Caco-2 (cell line): ENCODE data around the gene GRK5. TPM values are rescaled to one million over a fixed set of nuclear protein-coding genes. Genes with fewer than 3 reads are reported as not detected.

Experiments used
- BruUV-seq: library from RNA; stranded (reverse); fragments of 400-500 nt; replicated peaks from 2 replicates; lab custom pipeline; 2021; lab: Mats Ljungman, UMichigan
- CTCF ChIA-PET: fragments of 300-600 bp; sonication (Branson Sonifier 250); formaldehyde crosslinking; loops from one replicate; lab custom pipeline; 2022; ENCODE audit warnings: antibody characterized with exemption; lab: Charles Lee
- POLR2A ChIA-PET: fragments of 300-600 bp; sonication (Branson Sonifier 250); formaldehyde crosslinking; loops from one replicate; lab custom pipeline; 2022; ENCODE audit warnings: antibody characterized with exemption; lab: Charles Lee
- DNase-seq, 2 experiments: peaks; one replicate each; pipeline versions ENCODE4 v3.0.0 to v3.0.0-alpha.2; 2020 to 2022
- H3K27me3 ChIP-seq: replicated peaks from 2 replicates; pipeline ENCODE4 v1.6.0; 2011; ENCODE audit warnings: low read length; ENCODE audit not compliant: control insufficient read depth, insufficient read depth
- H3K36me3 ChIP-seq: 2 replicates; pipeline ENCODE4 v1.5.1; 2011; ENCODE audit warnings: low read length; ENCODE audit not compliant: control insufficient read depth, insufficient read depth
- H3K4me1 ChIP-seq: fragments of 250-450 bp; sonication (Bioruptor Pico); 2 replicates; pipeline ENCODE4 v1.5.1; 2020; ENCODE audit warnings: mild to moderate bottlenecking
- H3K4me3 ChIP-seq: 2 replicates; pipeline ENCODE4 v1.5.1; 2011; ENCODE audit warnings: low read depth, mild to moderate bottlenecking, control low read depth, low read length
- H3K9me3 ChIP-seq: fragments of 250-450 bp; sonication (Bioruptor Pico); 2 replicates; pipeline ENCODE4 v1.5.1; 2020; ENCODE audit warnings: mild to moderate bottlenecking, moderate library complexity
- H3K27ac Mint-ChIP-seq: one replicate; pipeline ENCODE4 v1.8.0; 2022; ENCODE audit warnings: mixed read lengths; ENCODE audit not compliant: unreplicated experiment
- H3K27me3 Mint-ChIP-seq: one replicate; pipeline ENCODE4 v1.8.0; 2022; ENCODE audit warnings: mixed read lengths; ENCODE audit not compliant: insufficient read depth, unreplicated experiment
- H3K36me3 Mint-ChIP-seq: one replicate; pipeline ENCODE4 v1.8.0; 2022; ENCODE audit warnings: mild to moderate bottlenecking, mixed read lengths; ENCODE audit not compliant: insufficient read depth, unreplicated experiment
- H3K4me1 Mint-ChIP-seq: one replicate; pipeline ENCODE4 v1.8.0; 2022; ENCODE audit warnings: low read depth, mixed read lengths; ENCODE audit not compliant: unreplicated experiment
- H3K4me3 Mint-ChIP-seq: one replicate; pipeline ENCODE4 v1.8.0; 2022; ENCODE audit warnings: mild to moderate bottlenecking, moderate library complexity, mixed read lengths; ENCODE audit not compliant: unreplicated experiment
- H3K9me3 Mint-ChIP-seq: one replicate; pipeline ENCODE4 v1.8.0; 2022; ENCODE audit warnings: mixed read lengths; ENCODE audit not compliant: unreplicated experiment
- intact Hi-C: fragments of 100-400 bp; cut with micrococcal nuclease; formaldehyde crosslinking; loops from one replicate; pipeline ENCODE4 v1.10.0; 2022; ENCODE audit not compliant: unreplicated experiment
- total RNA-seq: library from RNA; stranded (reverse); gene quantifications from 2 replicates; pipeline ENCODE4 v1.2.3, GENCODE V29; 2022
- TF ChIP-seq, protein P1 (sequence below), 2 experiments: fragments of 200-600 bp in 1 of 2; IDR thresholded peaks; 1 replicate in 1 of 2; 2 replicates in 1 of 2; pipeline versions ENCODE4 v1.5.1 to v1.8.0; 2011 to 2022; ENCODE audit warnings: antibody characterized with exemption in 1 of 2, control low read depth in 1 of 2, inconsistent platforms in 1 of 2, low read depth in 1 of 2, low read length in 1 of 2, mild to moderate bottlenecking in 1 of 2, moderate library complexity in 1 of 2; ENCODE audit not compliant: insufficient read depth in 1 of 2, severe bottlenecking in 1 of 2, unreplicated experiment in 1 of 2

GRK5 gene
- total RNA-seq, 1 experiment from 2014 or later, result 7.7 TPM

DNA sequence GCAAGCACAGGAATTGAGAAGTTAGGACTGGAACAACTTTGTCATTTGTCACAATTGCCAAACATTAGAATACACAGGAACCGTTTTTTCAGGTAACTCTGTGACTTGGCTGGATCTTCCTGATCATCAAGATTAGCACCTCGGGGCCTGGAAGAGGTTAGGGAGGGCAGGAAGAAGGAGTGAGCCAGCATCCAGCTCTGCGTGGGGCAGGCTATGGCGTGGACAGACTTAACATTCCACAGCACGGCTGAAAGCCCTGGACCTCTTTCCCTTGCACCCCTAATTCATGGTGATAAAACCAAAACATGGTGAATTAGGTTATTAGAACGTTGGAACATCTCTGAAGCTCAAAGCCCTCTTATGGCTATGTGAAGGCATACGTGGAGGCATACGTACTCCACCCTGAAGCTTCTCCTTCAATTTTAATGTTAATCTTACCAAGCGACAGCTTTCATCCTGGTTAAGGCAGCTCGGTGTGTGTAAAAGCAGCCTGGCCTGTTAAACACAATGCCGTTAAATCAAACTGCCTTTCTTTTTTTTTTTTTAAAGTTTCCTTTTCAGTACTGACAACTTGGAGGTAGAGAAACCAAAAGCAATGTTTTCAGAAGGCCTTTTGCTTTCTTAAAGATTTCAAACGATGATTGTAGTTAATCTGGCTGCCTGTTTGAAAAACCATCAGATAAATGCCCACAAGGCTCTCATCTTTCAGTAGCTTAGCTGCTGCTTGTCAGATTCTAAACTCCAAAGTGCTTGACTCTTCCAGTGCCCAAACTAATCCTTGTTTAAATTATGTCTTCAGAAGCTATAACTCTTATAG is 4.5 kb downstream of the GRK5 start:
- no peak for DNase-seq
- no peaks in the 10 kb centered on the region for H3K27me3 Mint-ChIP-seq
- no peak overlapping the region for H3K27ac Mint-ChIP-seq
- TF ChIP-seq, protein P1, sequence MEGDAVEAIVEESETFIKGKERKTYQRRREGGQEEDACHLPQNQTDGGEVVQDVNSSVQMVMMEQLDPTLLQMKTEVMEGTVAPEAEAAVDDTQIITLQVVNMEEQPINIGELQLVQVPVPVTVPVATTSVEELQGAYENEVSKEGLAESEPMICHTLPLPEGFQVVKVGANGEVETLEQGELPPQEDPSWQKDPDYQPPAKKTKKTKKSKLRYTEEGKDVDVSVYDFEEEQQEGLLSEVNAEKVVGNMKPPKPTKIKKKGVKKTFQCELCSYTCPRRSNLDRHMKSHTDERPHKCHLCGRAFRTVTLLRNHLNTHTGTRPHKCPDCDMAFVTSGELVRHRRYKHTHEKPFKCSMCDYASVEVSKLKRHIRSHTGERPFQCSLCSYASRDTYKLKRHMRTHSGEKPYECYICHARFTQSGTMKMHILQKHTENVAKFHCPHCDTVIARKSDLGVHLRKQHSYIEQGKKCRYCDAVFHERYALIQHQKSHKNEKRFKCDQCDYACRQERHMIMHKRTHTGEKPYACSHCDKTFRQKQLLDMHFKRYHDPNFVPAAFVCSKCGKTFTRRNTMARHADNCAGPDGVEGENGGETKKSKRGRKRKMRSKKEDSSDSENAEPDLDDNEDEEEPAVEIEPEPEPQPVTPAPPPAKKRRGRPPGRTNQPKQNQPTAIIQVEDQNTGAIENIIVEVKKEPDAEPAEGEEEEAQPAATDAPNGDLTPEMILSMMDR (IDR thresholded peaks at IDR 0.05; ENCODE audit: insufficient read depth in 1 of 2, low read depth in 1 of 2, low read length in 1 of 2, severe bottlenecking in 1 of 2, unreplicated experiment in 1 of 2), result no peak
- ChIA-PET POLR2A (interaction anchor here (0.5 kb wide), 1 partner anchor 104 kb away, joined by 3 read pairs; no protein-coding TSS in a partner anchor), CTCF (interaction anchor here (0.9 kb wide), 1 partner anchor 41 kb away, joined by 3 read pairs; no protein-coding TSS in a partner anchor)
- peaks cover 5% of the 10 kb centered on the region for H3K36me3 Mint-ChIP-seq
- Histone ChIP-seq H3K4me1 (peaks cover 22% of the 10 kb centered on the region), H3K4me3 (no peak overlapping the region), H3K36me3 (no peaks in the 10 kb centered on the region), H3K9me3 (no peaks in the 10 kb centered on the region), H3K27me3 (no peaks in the 10 kb centered on the region)
- no peaks in the 10 kb centered on the region for H3K9me3 Mint-ChIP-seq
- H3K4me1 Mint-ChIP-seq, result peaks cover 29% of the 10 kb centered on the region
- no TSS peak for BruUV-seq
- intact Hi-C loops, result no loop called here
- no peak overlapping the region for H3K4me3 Mint-ChIP-seq

DNA sequence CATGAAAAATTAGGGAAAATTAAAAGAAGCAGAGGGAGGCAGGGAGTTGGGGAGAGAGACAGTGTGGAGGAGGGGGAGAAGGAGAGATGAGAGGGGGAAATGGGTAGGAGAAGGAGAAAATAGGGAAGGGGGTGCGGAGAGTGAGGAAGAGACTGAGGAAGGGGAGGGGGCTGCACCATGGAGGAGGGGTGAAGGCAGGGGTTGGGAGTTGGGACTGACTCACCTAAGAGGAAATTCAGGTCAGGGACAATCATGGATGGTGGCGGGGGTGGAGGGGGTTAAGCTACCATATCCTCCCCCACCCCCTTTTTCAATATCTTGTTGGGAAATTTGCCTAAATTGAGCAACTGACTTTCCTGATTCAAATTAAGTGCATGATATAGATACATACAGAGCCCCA is 8.0 kb downstream of the GRK5 start:
- Mint-ChIP-seq H3K27me3 (no peaks in the 10 kb centered on the region), H3K9me3 (no peaks in the 10 kb centered on the region), H3K27ac (peak overlapping the region; percentile 39), H3K4me1 (peaks cover 12% of the 10 kb centered on the region), H3K36me3 (no peaks in the 10 kb centered on the region), H3K4me3 (no peak overlapping the region)
- H3K27me3 ChIP-seq, result no peaks in the 10 kb centered on the region
- POLR2A ChIA-PET, result no interaction called here
- CTCF ChIA-PET, result interaction anchor here (1.4 kb wide), 1 partner anchor 38 kb away, joined by 5 read pairs; no protein-coding TSS in a partner anchor
- H3K4me1 ChIP-seq, result peaks cover 21% of the 10 kb centered on the region
- TF ChIP-seq, protein P1 (IDR thresholded peaks at IDR 0.05; ENCODE audit: insufficient read depth in 1 of 2, low read depth in 1 of 2, low read length in 1 of 2, severe bottlenecking in 1 of 2, unreplicated experiment in 1 of 2), result no peak
- no TSS peak for BruUV-seq
- intact Hi-C loops, result no loop called here
- no peaks in the 10 kb centered on the region for H3K9me3 ChIP-seq
- no peak overlapping the region for H3K4me3 ChIP-seq
- no peak for DNase-seq
- H3K36me3 ChIP-seq, result no peaks in the 10 kb centered on the region

DNA sequence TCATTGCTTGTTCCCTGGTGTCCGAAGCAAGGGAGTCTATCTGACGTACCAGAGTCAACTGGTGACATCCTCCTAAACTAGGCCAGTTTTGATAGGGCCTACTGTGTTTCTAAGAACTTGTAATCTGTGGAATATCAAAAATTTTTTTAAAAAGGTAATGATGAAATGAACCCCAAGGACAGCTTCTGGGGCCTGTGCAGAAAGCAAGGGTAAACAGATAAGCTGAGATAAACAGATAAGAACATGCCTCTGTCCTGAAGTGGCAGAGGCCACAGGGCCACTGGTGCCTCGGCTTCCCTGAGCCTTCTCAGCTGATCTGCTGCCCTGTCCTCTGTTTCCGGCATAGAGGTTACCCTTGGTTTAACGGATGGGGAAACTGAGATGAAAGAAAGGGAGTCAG is 8.8 kb downstream of the GRK5 start:
- intact Hi-C loops, result no loop called here
- peaks cover 16% of the 10 kb centered on the region for H3K4me1 Mint-ChIP-seq
- Histone ChIP-seq H3K9me3 (no peaks in the 10 kb centered on the region), H3K4me1 (peaks cover 24% of the 10 kb centered on the region), H3K27me3 (no peaks in the 10 kb centered on the region), H3K36me3 (no peaks in the 10 kb centered on the region), H3K4me3 (no peak overlapping the region)
- peaks cover 5% of the 10 kb centered on the region for H3K36me3 Mint-ChIP-seq
- no TSS peak for BruUV-seq
- CTCF ChIA-PET, result interaction anchor here (1.4 kb wide), 1 partner anchor 37 kb away, joined by 5 read pairs; no protein-coding TSS in a partner anchor
- H3K27ac Mint-ChIP-seq, result peak overlapping the region; percentile 39
- H3K27me3 Mint-ChIP-seq, result no peaks in the 10 kb centered on the region
- TF ChIP-seq, protein P1 (IDR thresholded peaks at IDR 0.05; ENCODE audit: insufficient read depth in 1 of 2, low read depth in 1 of 2, low read length in 1 of 2, severe bottlenecking in 1 of 2, unreplicated experiment in 1 of 2), result no peak
- no peak overlapping the region for H3K4me3 Mint-ChIP-seq
- no peak for DNase-seq
- POLR2A ChIA-PET, result no interaction called here
- no peaks in the 10 kb centered on the region for H3K9me3 Mint-ChIP-seq
